GM12891 (cell line): Measurements from ENCODE around the gene OR52N4.

ENCODE experiments used
- DNase-seq: peaks from one replicate; pipeline ENCODE4 v3.0.0; 2011; ENCODE audit warnings: low spot score; ENCODE audit not compliant: insufficient read length
- FAIRE-seq: peaks from 2 replicates; lab custom pipeline; 2011; peaks lifted over from hg19 to GRCh38; lab: Jason Lieb, UNC
- PAX5 ChIP-seq: IDR thresholded peaks from 2 replicates; pipeline ENCODE4 v1.6.1; 2011; ENCODE audit warnings: low read length, moderate library complexity, mild to moderate bottlenecking; ENCODE audit not compliant: insufficient read depth, severe bottlenecking
- POLR2A ChIP-seq: IDR thresholded peaks from 2 replicates; pipeline ENCODE4 v1.6.1; 2011; ENCODE audit warnings: low read depth, low read length, control low read depth
- POLR2AphosphoS5 ChIP-seq: IDR thresholded peaks from 2 replicates; pipeline ENCODE4 v1.6.1; 2011; ENCODE audit warnings: low read depth, low read length, control low read depth
- POU2F2 ChIP-seq: IDR thresholded peaks from 2 replicates; pipeline ENCODE4 v1.6.1; 2011; ENCODE audit warnings: low read depth, mild to moderate bottlenecking, control low read depth, low read length, moderate library complexity
- SPI1 ChIP-seq: IDR thresholded peaks from 2 replicates; pipeline ENCODE4 v1.6.1; 2011; ENCODE audit warnings: low read depth, low read length, control low read depth
- TAF1 ChIP-seq: IDR thresholded peaks from 2 replicates; pipeline ENCODE4 v1.6.1; 2011; ENCODE audit warnings: low read depth, low read length, control low read depth

OR52N4 gene

GRCh38 chr11:5737670-5738392, 16.2 kb upstream of the OR52N4 start:
- FAIRE-seq, result no peak
- no peak for DNase-seq
- no peak for TF ChIP-seq POLR2A
- TF ChIP-seq POU2F2, result no peak
- TF ChIP-seq SPI1, result no peak
- no peak for TF ChIP-seq PAX5
- TF ChIP-seq POLR2AphosphoS5, result no peak
- TF ChIP-seq TAF1, result no peak

- DNase-seq (no peak), FAIRE-seq (no peak)
- TF ChIP-seq PAX5 (no peak), TAF1 (no peak), POLR2A (no peak), POU2F2 (no peak), POLR2AphosphoS5 (no peak), SPI1 (no peak)
Measured at GRCh38 chr11:5738431-5738830, 15.6 kb upstream of the OR52N4 start.

- no peak for TF ChIP-seq SPI1
- no peak for TF ChIP-seq POLR2AphosphoS5
- TF ChIP-seq PAX5, result no peak
- no peak for TF ChIP-seq POU2F2
- TF ChIP-seq POLR2A, result no peak
- no peak for TF ChIP-seq TAF1
- no peak for FAIRE-seq
Measured at GRCh38 chr11:5746614-5747013, 7.4 kb upstream of the OR52N4 start.

GRCh38 chr11:5749836-5750235, 4.2 kb upstream of the OR52N4 start:
- no peak for FAIRE-seq
- TF ChIP-seq POU2F2 (no peak), SPI1 (no peak), POLR2AphosphoS5 (no peak), TAF1 (no peak), POLR2A (no peak), PAX5 (no peak)
- no peak for DNase-seq

More at GRCh38 chr11:5746614-5747013, 7.4 kb upstream of the OR52N4 start:
- no peak for DNase-seq

GRCh38 chr11:5767056-5767455, 13.0 kb downstream of the OR52N4 start:
- DNase-seq, result no peak
- TF ChIP-seq TAF1 (no peak), POLR2A (no peak), POLR2AphosphoS5 (no peak), POU2F2 (no peak), PAX5 (no peak), SPI1 (no peak)
- FAIRE-seq, result no peak

- no peak for DNase-seq
- TF ChIP-seq SPI1, result no peak
- TF ChIP-seq POU2F2, result no peak
- TF ChIP-seq TAF1, result no peak
- TF ChIP-seq POLR2AphosphoS5, result no peak
- TF ChIP-seq POLR2A, result no peak
- no peak for TF ChIP-seq PAX5
- FAIRE-seq, result no peak
Measured at GRCh38 chr11:5783255-5783654, 29.2 kb downstream of the OR52N4 start, which contains the start of gene OR52N5. Gene OR52N5 (minus strand): TSS chr11:5783355. CDS start chr11:5778634, 4,721 bp downstream.

GRCh38 chr11:5791165-5791564, 37.1 kb downstream of the OR52N4 start, which contains the start of gene OR52N1:
Gene OR52N1 (minus strand): TSS chr11:5791265. CDS start chr11:5788816, 2,449 bp downstream.
- TF ChIP-seq POLR2AphosphoS5, result no peak
- no peak for TF ChIP-seq TAF1
- TF ChIP-seq PAX5, result no peak
- FAIRE-seq (no peak), DNase-seq (no peak)

GRCh38 chr11:5796541-5796940, 42.5 kb downstream of the OR52N4 start:
- DNase-seq (no peak), FAIRE-seq (no peak)
- no peak for TF ChIP-seq SPI1
- no peak for TF ChIP-seq TAF1
- no peak for TF ChIP-seq POLR2AphosphoS5
- TF ChIP-seq POLR2A, result no peak
- no peak for TF ChIP-seq PAX5
- TF ChIP-seq POU2F2, result no peak

- DNase-seq (no peak), FAIRE-seq (no peak)
- TF ChIP-seq POLR2A (no peak), POU2F2 (no peak), PAX5 (no peak), TAF1 (no peak), SPI1 (no peak), POLR2AphosphoS5 (no peak)
Measured at GRCh38 chr11:5803982-5804381, 49.9 kb downstream of the OR52N4 start.
